Spleen (tissue), 11 donors: ENCODE measurements around the gene TMOD4. TPM values are rescaled to one million over a fixed set of nuclear protein-coding genes. Genes with fewer than 3 reads are reported as not detected.
"Not testable (repeated sequence)": the region's sequence is repeated elsewhere in the genome, so short reads cannot be mapped to it uniquely, and the experiment has no call there.

Source experiments
- DNase-seq: peaks from one replicate; pipeline ENCODE4 v3.0.0-alpha.2; 2020
- H3K27ac ChIP-seq, 8 donors: fragments of 200-600 bp; sonication (generic) in 7 of 8; 1 replicate in 4 of 8; 2 replicates in 4 of 8; pipeline versions ENCODE4 v1.5.0 to v1.8.0; 2016 to 2021; ENCODE audit warnings: inconsistent platforms in 4 of 8, mild to moderate bottlenecking in 4 of 8, moderate library complexity in 1 of 8
- H3K27me3 ChIP-seq, 7 donors: fragments of 200-600 bp; sonication (generic) in 6 of 7; replicated peaks in 1 of 7; 1 replicate in 4 of 7; 2 replicates in 3 of 7; pipeline versions ENCODE4 v1.5.0 to v1.8.0; 2016 to 2021; ENCODE audit warnings: inconsistent platforms in 3 of 7, mild to moderate bottlenecking in 1 of 7
- H3K36me3 ChIP-seq, 6 donors: fragments of 200-600 bp; sonication (generic) in 5 of 6; 1 replicate in 4 of 6; 2 replicates in 2 of 6; pipeline versions ENCODE4 v1.5.0 to v1.8.0; 2016 to 2021; ENCODE audit warnings: inconsistent platforms in 2 of 6
- H3K4me1 ChIP-seq, 6 donors: fragments of 200-600 bp; sonication (generic) in 5 of 6; 1 replicate in 3 of 6; 2 replicates in 3 of 6; pipeline versions ENCODE4 v1.5.0 to v1.8.0; 2016 to 2021; ENCODE audit warnings: inconsistent platforms in 3 of 6
- H3K4me3 ChIP-seq, 8 donors: fragments of 200-600 bp; sonication (generic) in 7 of 8; 1 replicate in 4 of 8; 2 replicates in 4 of 8; pipeline versions ENCODE4 v1.5.0 to v1.8.0; 2016 to 2021; ENCODE audit warnings: inconsistent platforms in 4 of 8, mild to moderate bottlenecking in 4 of 8, moderate library complexity in 2 of 8
- H3K9me3 ChIP-seq, 8 donors: fragments of 200-600 bp; sonication (generic) in 7 of 8; 1 replicate in 4 of 8; 2 replicates in 4 of 8; pipeline versions ENCODE4 v1.5.0 to v1.8.0; 2016 to 2021; ENCODE audit warnings: inconsistent platforms in 4 of 8
- CTCF ChIP-seq, 11 experiments: fragments of 200-600 bp in 7 of 11; fragments of 450-650 bp in 4 of 11; sonication (generic) in 4 of 11; IDR thresholded peaks in 8 of 11; conservative IDR thresholded peaks in 3 of 11; 1 replicate in 7 of 11; 2 replicates in 4 of 11; pipeline versions ENCODE4 v1.4.0 to v1.8.0; 2016 to 2021; ENCODE audit warnings: antibody characterized with exemption in 11 of 11, inconsistent platforms in 4 of 11, mild to moderate bottlenecking in 1 of 11
- POLR2A ChIP-seq, 3 donors: fragments of 450-650 bp; IDR thresholded peaks; one replicate each; pipeline ENCODE4 v1.5.1; 2017; ENCODE audit warnings: antibody characterized with exemption in 3 of 3, mild to moderate bottlenecking in 1 of 3
- POLR2AphosphoS5 ChIP-seq, 3 donors: sonication (generic); formaldehyde crosslinking; IDR thresholded peaks; one replicate each; pipeline ENCODE4 v1.5.1; 2017; ENCODE audit warnings: antibody characterized with exemption in 3 of 3
- WGBS, 5 donors: extraction: QIAGEN DNeasy Blood & Tissue Kit in 3 of 5; methylation state at CpG; one replicate each; pipeline versions ENCODE4 v1.1.5 to v1.1.7; 2013 to 2018; 5-methylcytosine and 5-hydroxymethylcytosine counted together
- intact Hi-C: fragments of 100-400 bp; cut with DNase I; formaldehyde crosslinking; loops from one replicate; pipeline ENCODE4 v1.15.0; 2023; ENCODE audit warnings: low total_unique reads
- polyA plus RNA-seq, 3 donors: library from polyadenylated mRNA; stranded (reverse); fragments of 200-250 nt; gene quantifications; one replicate each; pipeline ENCODE4 v1.2.1, GENCODE V29; 2013
- total RNA-seq, 7 donors: library from RNA; depleted of rRNA in 3 of 7; stranded (reverse); fragments of >200 nt in 3 of 7; fragmentation: NEBNext Ultra II Directional in 4 of 7; extraction: Animal tissue kit (Norgen Biotek cat#: 25700) in 4 of 7; gene quantifications; one replicate each; pipeline versions ENCODE4 v1.1.0 to v1.2.1, GENCODE V29; 2016 to 2021
- donor health status: healthy with polysubstance abuse.
- donor health status: DM: no; HTN: no; CAD: no; lungs with moderate emphysema.
- donor health status: DM: no; HTN: no; CAD: no.
- donor health status: Bipolar disorder and iron deficiency.
- donor health status: healthy.
- donor health status: DM: no; HTN: no; CAD: no.
- donor health status: DM: yes; HTN: yes; CAD: no.

TMOD4 gene
- total and polyA plus RNA-seq, 10 donors, result 0.44 to 2.0 (median 0.76) TPM; not detected in 3

GRCh38 chr1:151211972-151212705 lies 36.4 kb upstream of the TMOD4 start:
- no peaks in the 10 kb centered on the region for H3K27me3 ChIP-seq
- H3K4me3 ChIP-seq, result no peak overlapping the region
- no peak overlapping the region for H3K27ac ChIP-seq
- intact Hi-C loops, result no loop called here
- DNase-seq, result no peak
- WGBS, 5 donors, result 81 to 89% (median 85%) methylated on average over 15 of the region's 15 CpGs
- peaks cover 0 to 86% (median 27%) of the 10 kb centered on the region in 6 donors for H3K36me3 ChIP-seq
- TF ChIP-seq CTCF (IDR thresholded peaks at IDR 0.05 in 8 of 11, conservative IDR thresholded peaks at IDR 0.05 in 3 of 11) (no peak), POLR2A (IDR thresholded peaks at IDR 0.05) (no peak), POLR2AphosphoS5 (IDR thresholded peaks at IDR 0.05) (no peak)
- no peaks in the 10 kb centered on the region for H3K9me3 ChIP-seq
- H3K4me1 ChIP-seq, result peaks cover 0 to 60% (median 17%) of the 10 kb centered on the region in 6 donors

DNA sequence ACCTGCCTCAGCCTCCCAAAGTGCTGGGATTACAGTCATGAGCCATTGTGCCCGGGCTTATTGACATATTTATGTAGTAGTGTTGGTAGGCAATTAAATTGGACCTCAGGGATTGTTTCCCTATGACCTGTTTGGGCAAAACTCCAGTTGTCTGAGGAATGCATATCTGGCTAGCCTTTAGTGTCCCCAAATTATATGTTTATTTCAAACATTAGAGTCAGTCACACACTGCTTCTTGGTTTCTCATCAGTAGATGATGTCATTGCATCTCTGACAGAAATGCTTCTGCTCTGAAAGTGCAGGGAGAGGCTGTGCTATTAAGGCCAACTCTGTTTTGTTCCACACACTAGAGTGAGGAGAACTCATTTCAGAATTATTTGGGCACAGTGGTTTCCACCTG lies 35.0 kb upstream of the TMOD4 start:
- Histone ChIP-seq H3K4me1 (peaks cover 0 to 63% (median 19%) of the 10 kb centered on the region in 6 donors), H3K9me3 (no peaks in the 10 kb centered on the region), H3K36me3 (peaks cover 0 to 94% (median 36%) of the 10 kb centered on the region in 6 donors), H3K27ac (no peak overlapping the region), H3K4me3 (no peak overlapping the region), H3K27me3 (no peaks in the 10 kb centered on the region)
- WGBS, 5 donors, result 86 to 97% (median 94%) methylated on average over 1 of the region's 1 CpG
- DNase-seq, result no peak
- no peak for TF ChIP-seq POLR2A (IDR thresholded peaks at IDR 0.05)
- no peak for TF ChIP-seq POLR2AphosphoS5 (IDR thresholded peaks at IDR 0.05)
- TF ChIP-seq CTCF (IDR thresholded peaks at IDR 0.05 in 8 of 11, conservative IDR thresholded peaks at IDR 0.05 in 3 of 11), result no peak
- intact Hi-C loops, result no loop called here

- DNase-seq, result peak; percentile 18
- intact Hi-C loops, H3K27ac ChIP-seq, H3K4me3 ChIP-seq, H3K27me3 ChIP-seq, H3K9me3 ChIP-seq: not testable (repeated sequence)
- Histone ChIP-seq H3K36me3 (peaks cover 0 to 80% (median 40%) of the 10 kb centered on the region in 6 donors), H3K4me1 (peaks cover 22 to 78% (median 42%) of the 10 kb centered on the region in 6 donors)
- WGBS, 5 donors, result 90 to 95% (median 92%) methylated on average over 12 of the region's 12 CpGs
Measured at GRCh38 chr1:151205381-151205965, 29.7 kb upstream of the TMOD4 start.

DNA sequence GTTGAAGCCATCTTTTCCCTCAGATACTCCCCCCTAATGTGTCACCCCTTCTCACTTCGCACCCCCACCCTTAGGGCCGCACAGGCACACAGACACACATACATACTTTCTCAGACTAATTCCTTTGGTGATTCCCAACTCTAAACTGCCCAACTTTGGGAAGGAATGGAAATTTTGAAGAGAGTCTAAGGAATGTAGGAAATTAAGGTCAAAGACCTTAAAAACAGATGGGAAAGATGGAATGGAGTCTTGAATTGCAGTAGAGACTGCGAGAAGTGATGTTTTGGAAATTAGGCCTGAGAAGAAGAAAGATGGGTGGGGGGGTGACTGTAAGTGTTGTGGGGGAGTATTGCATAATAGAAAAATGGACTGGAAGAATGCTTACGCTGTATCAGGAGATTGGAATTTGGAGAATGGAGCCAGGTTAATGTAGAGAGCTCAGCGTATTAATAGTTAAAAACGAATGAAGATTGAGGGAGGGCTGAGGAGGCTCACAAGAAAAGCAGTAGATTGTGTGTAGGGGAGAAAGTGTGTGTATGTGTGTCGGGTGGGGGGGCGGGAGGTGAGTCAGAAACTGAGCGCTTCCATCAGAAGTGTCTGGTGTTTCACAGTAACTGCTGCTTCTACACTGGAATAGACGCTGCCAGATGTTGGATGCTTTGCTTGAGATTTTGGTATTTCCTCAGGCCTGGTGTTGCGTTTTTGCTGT lies 24.2 kb upstream of the TMOD4 start:
- no peaks in the 10 kb centered on the region for H3K9me3 ChIP-seq
- 36 to 64% (median 54%) methylated on average over 11 of the region's 11 CpGs for WGBS, 5 donors
- H3K4me3 ChIP-seq, result peak overlapping the region; percentile 69 to 96 (median 86)
- no peaks in the 10 kb centered on the region for H3K27me3 ChIP-seq
- H3K4me1 ChIP-seq, result peaks cover 32 to 81% (median 57%) of the 10 kb centered on the region in 6 donors
- TF ChIP-seq CTCF (IDR thresholded peaks at IDR 0.05 in 8 of 11, conservative IDR thresholded peaks at IDR 0.05 in 3 of 11) (no peak), POLR2AphosphoS5 (IDR thresholded peaks at IDR 0.05) (no peak), POLR2A (IDR thresholded peaks at IDR 0.05) (no peak)
- peaks cover 0 to 29% (median 11%) of the 10 kb centered on the region in 6 donors for H3K36me3 ChIP-seq
- intact Hi-C loops, result loop anchor here (5.0 kb wide), 1 partner anchor 52 kb away; the partner anchor contains the start of gene PSMD4
- DNase-seq, result peak; percentile 43
- H3K27ac ChIP-seq, result peak overlapping the region in 7 of 8 donors; percentile 80 to 96 (median 93)
